SK-N-SH (cell line): ENCODE measurements around the gene DMP1. TPM values are rescaled to one million over a fixed set of nuclear protein-coding genes. Genes with fewer than 3 reads are reported as not detected.

ENCODE experiments used
- CTCF ChIA-PET: fragments of 300-600, 350-600 bp; formaldehyde crosslinking; extraction: SDS; loops from one replicate; lab custom pipeline; 2021; lab: Yijun Ruan, JAX
- POLR2A ChIA-PET: fragments of 350-600 bp; sonication (Branson Sonifier 250); formaldehyde crosslinking; extraction: SDS; loops from one replicate; lab custom pipeline; 2020; ENCODE audit warnings: antibody characterized with exemption, inconsistent platforms; lab: Yijun Ruan, JAX
- DNase-seq: peaks from one replicate; pipeline ENCODE4 v3.0.0; 2012
- H2AFZ ChIP-seq: fragments of 200-600 bp; sonication (generic); 2 replicates; pipeline ENCODE4 v1.8.1; 2016; ENCODE audit warnings: antibody characterized with exemption, mild to moderate bottlenecking, low read depth
- H3F3A ChIP-seq: fragments of 200-600 bp; sonication (generic); replicated peaks from 2 replicates; pipeline ENCODE3; 2016; ENCODE audit warnings: antibody characterized with exemption, mild to moderate bottlenecking; ENCODE audit not compliant: insufficient read depth
- H3K27ac ChIP-seq, 2 experiments: fragments of 200-500 bp in 1 of 2; fragments of 200-600 bp in 1 of 2; sonication (Bioruptor generic) in 1 of 2; sonication (generic), shearing (Covaris generic) in 1 of 2; 2 replicates each; pipeline versions ENCODE4 v1.5.1 to v1.6.1; 2014 to 2016; ENCODE audit warnings: low read depth in 2 of 2, inconsistent platforms in 1 of 2, low read length in 1 of 2, mild to moderate bottlenecking in 1 of 2, mixed read lengths in 1 of 2
- H3K27me3 ChIP-seq: fragments of 200-600 bp; sonication (generic), shearing (Covaris generic); 2 replicates; pipeline ENCODE4 v1.6.1; 2016; ENCODE audit warnings: mixed run types; ENCODE audit not compliant: insufficient read depth
- H3K36me3 ChIP-seq, 2 experiments: fragments of 200-500 bp in 1 of 2; fragments of 200-600 bp in 1 of 2; sonication (Bioruptor generic) in 1 of 2; sonication (generic) in 1 of 2; replicated peaks in 1 of 2; 2 replicates each; pipeline versions ENCODE3 to v1.5.1; 2014 to 2016; ENCODE audit warnings: low read length in 1 of 2, mild to moderate bottlenecking in 1 of 2; ENCODE audit not compliant: insufficient read depth in 2 of 2, control insufficient read depth in 1 of 2
- H3K4me1 ChIP-seq, 2 experiments: fragments of 200-500 bp in 1 of 2; fragments of 200-600 bp in 1 of 2; sonication (Bioruptor generic) in 1 of 2; sonication (generic), shearing (Covaris generic) in 1 of 2; 2 replicates each; pipeline versions ENCODE4 v1.5.1 to v1.6.1; 2014 to 2016; ENCODE audit warnings: low read depth in 1 of 2, low read length in 1 of 2, mixed run types in 1 of 2; ENCODE audit not compliant: insufficient read depth in 2 of 2, control insufficient read depth in 1 of 2
- H3K4me2 ChIP-seq: fragments of 200-600 bp; sonication (generic), shearing (Covaris generic); 2 replicates; pipeline ENCODE4 v1.6.1; 2017; ENCODE audit warnings: mixed run types
- H3K4me3 ChIP-seq, 2 experiments: fragments of 200-500 bp in 1 of 2; fragments of 200-600 bp in 1 of 2; sonication (Bioruptor generic) in 1 of 2; sonication (generic), shearing (Covaris generic) in 1 of 2; 2 replicates each; pipeline versions ENCODE4 v1.5.1 to v1.8.1; 2014 to 2016; ENCODE audit warnings: low read depth in 2 of 2, inconsistent platforms in 1 of 2, low read length in 1 of 2, mild to moderate bottlenecking in 1 of 2, mixed read lengths in 1 of 2, moderate library complexity in 1 of 2
- H3K79me2 ChIP-seq: fragments of 200-600 bp; sonication (generic); 2 replicates; pipeline ENCODE4 v1.8.1; 2017; ENCODE audit warnings: mild to moderate bottlenecking; ENCODE audit not compliant: insufficient read depth
- H3K9ac ChIP-seq: fragments of 200-600 bp; sonication (generic); 2 replicates; pipeline ENCODE4 v1.6.1; 2017; ENCODE audit warnings: mixed run types
- H3K9me2 ChIP-seq: fragments of 200-600 bp; sonication (generic); 2 replicates; pipeline ENCODE4 v1.6.1; 2017; ENCODE audit warnings: mixed run types
- H3K9me3 ChIP-seq: fragments of 200-600 bp; sonication (generic); 2 replicates; pipeline ENCODE4 v1.6.1; 2017; ENCODE audit warnings: mixed run types, mild to moderate bottlenecking, moderate library complexity
- H4K20me1 ChIP-seq: fragments of 200-600 bp; sonication (generic); 2 replicates; pipeline ENCODE4 v1.6.1; 2017; ENCODE audit warnings: mild to moderate bottlenecking, mixed run types; ENCODE audit not compliant: insufficient read depth
- CHD2 ChIP-seq: fragments of 150-350 bp; IDR thresholded peaks from 2 replicates; pipeline ENCODE4 v1.6.1; 2018; ENCODE audit warnings: low read length; ENCODE audit not compliant: partially characterized antibody
- ELF1 ChIP-seq: IDR thresholded peaks from 2 replicates; pipeline ENCODE4 v1.4.0; 2012
- EP300 ChIP-seq, 2 experiments: IDR thresholded peaks; 2 replicates each; pipeline versions ENCODE4 v1.4.0 to v1.6.1; 2012; ENCODE audit warnings: borderline replicate concordance in 1 of 2, low read depth in 1 of 2, low read length in 1 of 2
- FOSL2 ChIP-seq: IDR thresholded peaks from 2 replicates; pipeline ENCODE4 v1.4.0; 2012; ENCODE audit warnings: low read depth, mild to moderate bottlenecking, moderate library complexity, borderline replicate concordance
- FOXJ3 ChIP-seq: sonication (generic); formaldehyde crosslinking; IDR thresholded peaks from 2 replicates; pipeline ENCODE4 v1.5.1; 2020; ENCODE audit warnings: mild to moderate bottlenecking, missing genetic modification reagents
- NFIC ChIP-seq: IDR thresholded peaks from 2 replicates; pipeline ENCODE4 v1.4.0; 2012; ENCODE audit warnings: borderline replicate concordance
- NRF1 ChIP-seq: IDR thresholded peaks from 2 replicates; pipeline ENCODE4 v1.6.1; 2012; ENCODE audit warnings: low read depth, mild to moderate bottlenecking, low read length
- RAD21 ChIP-seq: IDR thresholded peaks from 2 replicates; pipeline ENCODE4 v1.6.1; 2012; ENCODE audit warnings: mild to moderate bottlenecking, low read length
- RCOR1 ChIP-seq: fragments of 150-350 bp; IDR thresholded peaks from 2 replicates; pipeline ENCODE4 v1.6.1; 2017; ENCODE audit warnings: antibody characterized with exemption, low read length
- RFX5 ChIP-seq: IDR thresholded peaks from 2 replicates; pipeline ENCODE4 v1.6.1; 2012; ENCODE audit warnings: mild to moderate bottlenecking, improper control_type of control experiment, low read length
- RXRA ChIP-seq: IDR thresholded peaks from 2 replicates; pipeline ENCODE4 v1.4.0; 2012; ENCODE audit warnings: low read depth, mild to moderate bottlenecking, borderline replicate concordance
- SIN3A ChIP-seq: IDR thresholded peaks from 2 replicates; pipeline ENCODE4 v1.6.1; 2012; ENCODE audit warnings: low read depth, mild to moderate bottlenecking, low read length, moderate library complexity, borderline replicate concordance
- YY1 ChIP-seq: IDR thresholded peaks from 2 replicates; pipeline ENCODE4 v1.4.0; 2012; ENCODE audit warnings: low read depth, mild to moderate bottlenecking
- ZBTB33 ChIP-seq: IDR thresholded peaks from 2 replicates; pipeline ENCODE4 v1.4.0; 2012; ENCODE audit warnings: low read depth, borderline replicate concordance
- WGBS: methylation state at CpG from one replicate; pipeline ENCODE4 v1.1.6; 2017; ENCODE audit warnings: low lambda C conversion rate; 5-methylcytosine and 5-hydroxymethylcytosine counted together
- polyA plus RNA-seq, 3 experiments: library from polyadenylated mRNA; depleted of rRNA; stranded (reverse); fragments of >200 nt; gene quantifications; 2 replicates each; pipeline ENCODE4 v1.2.3, GENCODE V29; 2012
- TF ChIP-seq, protein P1 (sequence below): fragments of 200-600 bp; sonication (generic); IDR thresholded peaks from 2 replicates; pipeline ENCODE4 v1.6.1; 2017; ENCODE audit warnings: antibody characterized with exemption, mild to moderate bottlenecking, moderate library complexity
- TF ChIP-seq, protein P2 (sequence below): IDR thresholded peaks from 2 replicates; pipeline ENCODE4; 2012

DMP1 gene
- polyA plus RNA-seq, 1 of the 3 experiments (the other 2 are of a cell fraction), result not detected

- no peaks in the 10 kb centered on the region; the same call in 1 of the 2 replicates for H3K27me3 ChIP-seq
- ChIA-PET POLR2A (no interaction called here), CTCF (no interaction called here)
- H4K20me1 ChIP-seq, result no peaks in the 10 kb centered on the region
- 66% methylated on average over 9 of the region's 9 CpGs for WGBS
- TF ChIP-seq YY1, result no peak
- no peak for TF ChIP-seq RCOR1
- TF ChIP-seq ELF1, result no peak
- TF ChIP-seq SIN3A, result no peak
- TF ChIP-seq, protein P1, sequence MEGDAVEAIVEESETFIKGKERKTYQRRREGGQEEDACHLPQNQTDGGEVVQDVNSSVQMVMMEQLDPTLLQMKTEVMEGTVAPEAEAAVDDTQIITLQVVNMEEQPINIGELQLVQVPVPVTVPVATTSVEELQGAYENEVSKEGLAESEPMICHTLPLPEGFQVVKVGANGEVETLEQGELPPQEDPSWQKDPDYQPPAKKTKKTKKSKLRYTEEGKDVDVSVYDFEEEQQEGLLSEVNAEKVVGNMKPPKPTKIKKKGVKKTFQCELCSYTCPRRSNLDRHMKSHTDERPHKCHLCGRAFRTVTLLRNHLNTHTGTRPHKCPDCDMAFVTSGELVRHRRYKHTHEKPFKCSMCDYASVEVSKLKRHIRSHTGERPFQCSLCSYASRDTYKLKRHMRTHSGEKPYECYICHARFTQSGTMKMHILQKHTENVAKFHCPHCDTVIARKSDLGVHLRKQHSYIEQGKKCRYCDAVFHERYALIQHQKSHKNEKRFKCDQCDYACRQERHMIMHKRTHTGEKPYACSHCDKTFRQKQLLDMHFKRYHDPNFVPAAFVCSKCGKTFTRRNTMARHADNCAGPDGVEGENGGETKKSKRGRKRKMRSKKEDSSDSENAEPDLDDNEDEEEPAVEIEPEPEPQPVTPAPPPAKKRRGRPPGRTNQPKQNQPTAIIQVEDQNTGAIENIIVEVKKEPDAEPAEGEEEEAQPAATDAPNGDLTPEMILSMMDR, result no peak
- no peak for TF ChIP-seq NRF1
- TF ChIP-seq, protein P2, sequence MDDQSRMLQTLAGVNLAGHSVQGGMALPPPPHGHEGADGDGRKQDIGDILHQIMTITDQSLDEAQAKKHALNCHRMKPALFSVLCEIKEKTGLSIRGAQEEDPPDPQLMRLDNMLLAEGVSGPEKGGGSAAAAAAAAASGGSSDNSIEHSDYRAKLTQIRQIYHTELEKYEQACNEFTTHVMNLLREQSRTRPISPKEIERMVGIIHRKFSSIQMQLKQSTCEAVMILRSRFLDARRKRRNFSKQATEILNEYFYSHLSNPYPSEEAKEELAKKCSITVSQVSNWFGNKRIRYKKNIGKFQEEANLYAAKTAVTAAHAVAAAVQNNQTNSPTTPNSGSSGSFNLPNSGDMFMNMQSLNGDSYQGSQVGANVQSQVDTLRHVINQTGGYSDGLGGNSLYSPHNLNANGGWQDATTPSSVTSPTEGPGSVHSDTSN, result no peak
- no peak for TF ChIP-seq NFIC
- TF ChIP-seq CHD2, result no peak
- TF ChIP-seq RXRA, result no peak
- no peak for TF ChIP-seq EP300 (IDR thresholded peaks at IDR 0.05; ENCODE audit: borderline replicate concordance in 1 of 2, low read depth in 1 of 2, low read length in 1 of 2)
- no peak for TF ChIP-seq ZBTB33
- TF ChIP-seq FOXJ3 (CRISPR knock-in tag), result no peak
- TF ChIP-seq RAD21, result no peak
- no peak for TF ChIP-seq RFX5
- TF ChIP-seq FOSL2, result no peak
- H2AFZ ChIP-seq, result no peak overlapping the region
- no peaks in the 10 kb centered on the region for H3F3A ChIP-seq
- no peaks in the 10 kb centered on the region for H3K9me3 ChIP-seq
- no peaks in the 10 kb centered on the region for H3K9me2 ChIP-seq
- no peak overlapping the region for H3K4me3 ChIP-seq
- H3K4me1 ChIP-seq, result no peaks in the 10 kb centered on the region
- no peaks in the 10 kb centered on the region for H3K36me3 ChIP-seq
- no peaks in the 10 kb centered on the region for H3K79me2 ChIP-seq
- H3K27ac ChIP-seq, result no peak overlapping the region
- no peak overlapping the region for H3K4me2 ChIP-seq
- no peak overlapping the region for H3K9ac ChIP-seq
- no peak for DNase-seq
Measured at GRCh38 chr4:87616268-87616667, 33.8 kb upstream of the DMP1 start.
